AG04450 (cell line): Measurements from ENCODE around the gene AKT2. TPM values are rescaled to one million over a fixed set of nuclear protein-coding genes. Genes with fewer than 3 reads are reported as not detected.

Source experiments
- CTCF ChIA-PET: fragments of 300-600, 350-600 bp; formaldehyde crosslinking; extraction: SDS; loops from one replicate; lab custom pipeline; 2022; ENCODE audit warnings: antibody characterized with exemption, inconsistent platforms; lab: Charles Lee
- POLR2A ChIA-PET: fragments of 350-600 bp; formaldehyde crosslinking; extraction: SDS; loops from one replicate; lab custom pipeline; 2021; ENCODE audit warnings: antibody characterized with exemption, inconsistent platforms; lab: Yijun Ruan, JAX
- DNase-seq: peaks from one replicate; pipeline ENCODE4 v3.0.0-alpha.2; 2011; ENCODE audit warnings: low read depth, low spot score
- H3K27ac ChIP-seq: one replicate; pipeline ENCODE4 v1.5.1; 2012; ENCODE audit warnings: low read depth, low read length, control low read depth
- H3K27me3 ChIP-seq: one replicate; pipeline ENCODE4 v1.6.0; 2012; ENCODE audit warnings: low read length; ENCODE audit not compliant: control insufficient read depth, insufficient read depth
- H3K4me3 ChIP-seq: 2 replicates; pipeline ENCODE4 v1.5.1; 2011; ENCODE audit warnings: mild to moderate bottlenecking, low read depth, low read length, control low read depth
- H3K9me3 ChIP-seq: 2 replicates; pipeline ENCODE4 v1.5.1; 2012; ENCODE audit warnings: low read length; ENCODE audit not compliant: control insufficient read depth, insufficient read depth
- CTCF ChIP-seq: IDR thresholded peaks from 2 replicates; pipeline ENCODE4 v1.5.1; 2011; ENCODE audit warnings: low read depth, low read length, control low read depth, inconsistent platforms
- polyA plus RNA-seq: library from polyadenylated mRNA; depleted of rRNA; stranded (reverse); fragments of >200 nt; gene quantifications from 2 replicates; pipeline ENCODE4 v1.2.3, GENCODE V29; 2011

The AKT2 gene
- polyA plus RNA-seq, 1 experiment = 99.8 TPM

- ChIA-PET CTCF (no interaction called here), POLR2A (no interaction called here)
- H3K27ac ChIP-seq = no peak overlapping the region
- DNase-seq = no peak
- no peaks in the 10 kb centered on the region; the same call in 1 of the 2 replicates for H3K9me3 ChIP-seq
- no peak overlapping the region for H3K4me3 ChIP-seq
- no peak for TF ChIP-seq CTCF
- no peaks in the 10 kb centered on the region for H3K27me3 ChIP-seq
These were observed 10.3 kb downstream of the AKT2 start for GRCh38 chr19:40274585-40275544.

GRCh38 chr19:40273469-40274360, 11.4 kb downstream of the AKT2 start:
- no peak for DNase-seq
- CTCF ChIA-PET = no interaction called here
- Histone ChIP-seq H3K27ac (no peak overlapping the region), H3K27me3 (no peaks in the 10 kb centered on the region), H3K4me3 (no peak overlapping the region), H3K9me3 (no peaks in the 10 kb centered on the region; the same call in 1 of the 2 replicates)
- TF ChIP-seq CTCF = no peak
- POLR2A ChIA-PET = no interaction called here

DNA sequence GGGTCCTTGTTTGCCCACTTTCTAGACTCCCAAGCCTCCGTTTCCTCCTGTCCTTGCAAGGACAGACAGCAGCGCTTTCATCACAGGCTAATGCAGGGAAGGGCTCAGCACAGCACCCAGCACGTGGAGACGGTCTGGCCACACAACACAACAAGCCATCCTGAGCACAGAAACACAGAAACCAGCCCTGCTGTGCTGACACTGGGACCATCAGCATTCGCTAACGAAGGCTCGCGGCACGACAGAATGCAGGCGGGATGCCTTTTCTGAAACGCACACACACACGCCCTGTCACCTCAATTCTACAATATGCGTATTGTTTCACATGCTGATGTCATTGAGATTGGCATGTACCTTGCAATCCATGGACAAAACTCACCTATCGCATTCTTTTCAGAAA, 12.9 kb downstream of the AKT2 start:
- no peak for DNase-seq
- H3K27ac ChIP-seq = no peak overlapping the region
- ChIA-PET POLR2A (no interaction called here), CTCF (interaction anchor here (1.1 kb wide), 1 partner anchor 33 kb away, joined by 4 read pairs; no protein-coding TSS in a partner anchor)
- no peak overlapping the region for H3K4me3 ChIP-seq
- H3K9me3 ChIP-seq = no peaks in the 10 kb centered on the region; the same call in 1 of the 2 replicates
- no peak for TF ChIP-seq CTCF
- H3K27me3 ChIP-seq = no peaks in the 10 kb centered on the region

DNA sequence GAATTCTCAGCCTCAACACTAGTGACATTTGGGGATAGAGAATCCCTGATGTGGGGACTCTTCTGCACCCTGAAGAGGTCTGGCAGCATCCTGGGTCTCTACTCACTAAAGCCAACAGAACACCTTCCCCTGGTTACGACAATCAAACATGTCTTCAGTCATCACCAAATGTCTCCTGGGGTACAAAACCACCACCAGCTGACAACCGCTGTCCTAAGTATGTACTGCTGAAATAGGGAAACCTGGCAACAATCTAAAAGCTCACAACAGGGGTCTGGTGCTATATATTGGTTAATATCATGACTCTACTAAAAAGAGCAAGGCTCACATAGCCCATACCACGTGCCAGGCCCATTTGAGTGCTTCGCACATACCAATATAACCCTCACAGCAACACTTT, 13.4 kb downstream of the AKT2 start:
- no peak overlapping the region for H3K27ac ChIP-seq
- TF ChIP-seq CTCF = no peak
- H3K4me3 ChIP-seq = no peak overlapping the region
- H3K9me3 ChIP-seq = no peaks in the 10 kb centered on the region; the same call in 1 of the 2 replicates
- ChIA-PET POLR2A (no interaction called here), CTCF (interaction anchor here (1.1 kb wide), 1 partner anchor 34 kb away, joined by 4 read pairs; no protein-coding TSS in a partner anchor)
- no peaks in the 10 kb centered on the region for H3K27me3 ChIP-seq
- no peak for DNase-seq
